GM20000 (cell line): Measurements from ENCODE around the gene CEACAM19.

Experiments
- DNase-seq: peaks from one replicate; pipeline ENCODE4 v3.0.0; 2012; ENCODE audit warnings: low spot score
- TF ChIP-seq, protein P1 (sequence below): IDR thresholded peaks from 2 replicates; pipeline ENCODE4 v1.5.1; 2012; ENCODE audit warnings: mild to moderate bottlenecking, control low read depth; ENCODE audit errors: extremely low read depth, missing control alignments

Gene CEACAM19

DNA sequence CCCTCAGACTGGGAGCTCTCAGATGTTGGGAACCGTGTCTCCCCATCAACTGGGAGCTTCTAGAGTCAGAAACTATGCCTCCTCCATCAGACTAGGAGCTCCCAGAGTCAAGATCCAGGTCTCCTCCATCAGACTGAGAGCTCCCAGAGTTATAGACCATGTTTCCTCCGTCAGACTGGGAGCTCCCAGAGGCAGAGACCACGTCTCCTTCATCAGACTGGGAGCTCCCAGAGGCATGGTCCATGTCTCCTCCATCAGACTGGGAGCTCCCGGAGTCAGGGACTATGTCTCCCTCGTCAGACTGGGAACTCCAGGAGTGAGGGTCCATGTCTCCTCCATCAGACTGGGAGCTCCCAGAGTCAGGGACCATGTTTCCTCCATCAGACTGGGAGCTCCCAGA, 37.7 kb downstream of the CEACAM19 start:
- DNase-seq: no peak
- TF ChIP-seq, protein P1, sequence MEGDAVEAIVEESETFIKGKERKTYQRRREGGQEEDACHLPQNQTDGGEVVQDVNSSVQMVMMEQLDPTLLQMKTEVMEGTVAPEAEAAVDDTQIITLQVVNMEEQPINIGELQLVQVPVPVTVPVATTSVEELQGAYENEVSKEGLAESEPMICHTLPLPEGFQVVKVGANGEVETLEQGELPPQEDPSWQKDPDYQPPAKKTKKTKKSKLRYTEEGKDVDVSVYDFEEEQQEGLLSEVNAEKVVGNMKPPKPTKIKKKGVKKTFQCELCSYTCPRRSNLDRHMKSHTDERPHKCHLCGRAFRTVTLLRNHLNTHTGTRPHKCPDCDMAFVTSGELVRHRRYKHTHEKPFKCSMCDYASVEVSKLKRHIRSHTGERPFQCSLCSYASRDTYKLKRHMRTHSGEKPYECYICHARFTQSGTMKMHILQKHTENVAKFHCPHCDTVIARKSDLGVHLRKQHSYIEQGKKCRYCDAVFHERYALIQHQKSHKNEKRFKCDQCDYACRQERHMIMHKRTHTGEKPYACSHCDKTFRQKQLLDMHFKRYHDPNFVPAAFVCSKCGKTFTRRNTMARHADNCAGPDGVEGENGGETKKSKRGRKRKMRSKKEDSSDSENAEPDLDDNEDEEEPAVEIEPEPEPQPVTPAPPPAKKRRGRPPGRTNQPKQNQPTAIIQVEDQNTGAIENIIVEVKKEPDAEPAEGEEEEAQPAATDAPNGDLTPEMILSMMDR: no peak

DNA sequence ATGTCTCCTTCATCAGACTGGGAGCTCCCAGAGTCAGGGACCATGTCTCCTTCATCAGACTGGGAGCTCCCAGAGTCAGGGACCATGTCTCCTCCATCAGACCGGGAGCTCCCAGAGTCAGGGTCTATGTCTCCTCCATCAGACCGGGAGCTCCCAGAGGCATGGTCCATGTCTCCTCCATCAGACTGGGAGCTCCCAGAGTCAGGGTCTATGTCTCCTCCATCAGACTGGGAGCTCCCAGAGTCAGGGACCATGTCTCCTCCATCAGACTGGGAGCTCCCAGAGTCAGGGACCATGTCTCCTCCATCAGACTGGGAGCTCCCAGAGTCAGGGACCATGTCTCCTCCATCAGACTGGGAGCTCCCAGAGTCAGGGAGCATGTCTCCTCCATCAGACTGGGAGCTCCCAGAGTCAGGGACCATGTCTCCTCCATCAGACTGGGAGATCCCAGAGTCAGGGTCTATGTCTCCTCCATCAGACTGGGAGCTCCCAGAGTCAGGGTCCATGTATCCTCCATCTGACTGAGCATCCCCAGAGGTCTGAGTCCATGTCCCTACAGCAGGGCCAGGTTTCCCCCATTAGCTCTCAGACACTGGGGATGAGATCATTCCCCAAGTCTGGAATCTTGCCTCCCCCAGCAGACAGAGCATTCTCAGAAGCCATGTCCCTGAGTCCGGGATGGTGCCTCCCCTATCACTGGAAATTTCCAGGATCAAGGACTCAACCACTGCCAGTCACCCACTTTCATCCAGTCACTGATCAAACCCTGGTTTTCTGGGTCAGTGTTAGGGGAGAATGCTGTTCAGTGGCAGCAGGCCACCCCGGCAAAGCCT, 38.4 kb downstream of the CEACAM19 start:
- DNase-seq: peak; percentile 7

DNA sequence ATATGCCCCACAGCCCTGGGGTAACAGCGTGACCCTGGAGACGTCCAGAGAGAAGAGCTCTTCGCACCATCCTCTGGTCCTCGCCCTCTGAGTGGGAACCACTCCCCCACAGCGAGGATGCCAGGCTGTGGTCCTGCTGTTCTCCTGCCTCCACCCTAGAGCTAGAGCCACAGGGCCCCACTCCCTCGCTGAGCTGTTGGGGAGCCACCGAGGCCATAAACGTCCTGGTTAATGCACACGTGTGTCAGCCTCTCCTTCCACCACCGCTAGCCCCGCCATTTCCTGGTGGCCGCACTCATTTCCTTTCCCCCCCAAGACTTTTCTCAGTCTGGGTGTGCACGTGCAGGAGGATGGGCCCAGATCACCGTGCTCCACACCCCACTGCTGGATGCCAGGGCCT, 39.2 kb downstream of the CEACAM19 start:
- TF ChIP-seq, protein P1: no peak

DNA sequence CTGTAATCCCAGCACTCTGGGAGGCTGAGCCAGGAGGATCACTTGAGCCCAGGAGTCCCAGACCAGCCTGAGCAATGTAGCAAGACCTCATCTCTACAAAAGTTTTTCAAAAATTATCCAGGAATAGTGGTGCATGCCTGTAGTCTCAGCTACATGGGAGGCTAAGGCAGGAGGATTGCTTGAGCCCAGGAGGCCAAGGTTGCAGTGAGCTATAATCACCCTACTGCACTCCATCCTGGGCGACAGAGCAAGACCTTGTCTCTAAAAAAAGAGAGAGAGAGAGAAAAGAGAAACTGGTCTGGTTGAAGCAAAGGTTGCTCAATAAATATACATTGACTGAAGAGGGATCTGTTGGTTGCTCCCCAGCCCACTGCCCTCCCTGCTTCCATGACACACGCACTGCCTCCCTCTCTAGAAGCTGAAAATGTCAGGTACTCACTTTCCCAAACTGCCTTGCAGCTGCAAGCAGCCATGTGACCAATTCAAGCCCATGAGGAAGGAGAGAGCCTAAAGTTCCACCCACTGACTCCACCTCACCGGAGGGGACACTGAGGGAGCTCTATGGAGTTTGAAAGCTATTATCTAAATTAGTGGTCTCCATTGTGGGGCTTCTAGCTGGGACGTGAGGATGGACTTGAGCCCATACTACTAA, 41.7 kb downstream of the CEACAM19 start:
- no peak for DNase-seq
- TF ChIP-seq, protein P1: no peak

More for the DNA sequence above, 39.2 kb downstream of the CEACAM19 start:
- DNase-seq: peak; percentile 6

DNA sequence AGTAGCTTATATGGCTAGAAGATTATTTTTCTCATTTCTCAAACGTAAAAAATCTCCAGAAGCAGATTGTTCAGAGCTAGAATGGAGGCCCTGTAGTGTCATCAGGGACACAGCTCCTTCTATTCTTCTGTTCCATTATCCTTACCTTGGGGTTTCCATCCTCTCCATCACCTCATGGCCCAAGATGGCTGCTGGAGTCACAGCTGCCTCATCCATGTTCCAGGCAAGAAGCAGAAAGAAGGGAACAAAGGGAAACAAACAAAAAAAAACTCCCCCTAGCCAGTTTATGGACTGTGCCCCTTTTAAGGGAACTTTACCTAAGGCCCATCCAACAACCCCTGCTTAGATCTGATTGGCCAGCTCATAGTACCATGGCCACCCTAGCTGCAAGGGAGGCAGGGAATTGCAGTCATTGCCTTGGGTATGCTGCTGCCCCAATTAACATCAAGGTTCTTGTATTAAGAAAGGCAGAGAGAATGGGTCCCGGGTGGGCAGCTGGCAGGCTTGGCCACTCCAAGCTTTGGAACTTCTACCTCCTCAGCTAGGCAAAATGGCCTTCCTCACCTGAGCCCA, 43.4 kb downstream of the CEACAM19 start:
- no peak for DNase-seq
- TF ChIP-seq, protein P1: no peak

DNA sequence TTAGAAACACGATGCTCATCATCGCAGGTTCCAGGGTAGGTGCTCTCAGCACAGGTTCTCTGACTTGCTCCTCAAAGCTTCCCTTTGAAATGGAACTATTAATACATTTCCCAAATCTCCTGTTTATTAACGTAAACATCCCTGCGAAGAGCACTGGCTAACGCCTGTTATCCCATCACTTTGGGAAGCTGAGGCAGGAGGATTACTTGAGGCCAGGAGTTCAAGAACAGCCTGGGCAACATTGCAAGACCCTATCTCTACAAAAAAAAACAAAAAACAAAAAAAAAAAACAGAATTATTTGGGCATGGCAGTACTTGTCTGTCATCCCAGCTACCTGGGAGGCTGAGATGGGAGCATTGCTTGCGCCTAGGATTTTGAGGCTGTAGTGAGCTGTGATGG, 46.3 kb downstream of the CEACAM19 start:
- TF ChIP-seq, protein P1: no peak
- no peak for DNase-seq

DNA sequence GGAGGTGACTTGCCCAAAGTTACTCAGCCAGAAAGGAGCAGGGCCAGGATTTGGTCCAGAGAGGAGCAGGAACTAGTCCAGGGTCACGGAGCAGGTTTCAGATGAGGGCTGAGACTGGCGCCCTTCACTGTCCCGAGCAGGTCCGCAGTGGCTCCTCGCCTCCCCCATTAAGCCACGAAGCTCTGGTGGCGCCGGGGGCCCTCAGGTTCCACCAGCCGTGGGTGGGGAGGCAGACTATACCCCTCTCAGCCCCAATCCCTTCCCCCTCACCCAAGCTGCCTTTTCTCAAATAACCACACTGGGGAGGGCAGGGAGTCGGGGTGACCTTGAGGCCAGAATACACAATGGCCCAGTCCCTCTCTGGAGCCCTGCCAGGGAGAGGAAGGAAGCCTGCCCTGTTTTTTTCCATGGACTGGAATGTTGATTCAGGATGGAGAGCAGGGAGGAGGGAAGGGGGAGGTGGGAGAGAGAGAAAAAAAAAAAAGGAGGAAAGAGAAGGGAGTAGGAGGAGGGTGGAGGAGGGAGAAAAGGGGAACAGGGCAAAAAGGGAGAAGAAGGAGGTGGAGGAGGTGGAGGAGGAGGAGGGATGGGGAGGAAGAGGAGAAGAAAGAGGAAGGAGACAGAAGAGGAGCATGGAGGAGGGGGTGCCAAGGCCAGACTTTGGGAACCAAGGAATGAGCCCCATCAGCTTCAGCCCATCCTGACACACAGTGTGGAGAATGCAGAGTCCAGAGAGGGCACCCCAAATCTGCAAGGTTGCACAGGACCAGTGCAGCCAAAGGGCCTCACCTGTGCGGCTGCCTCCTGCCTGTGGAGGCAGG, 47.4 kb downstream of the CEACAM19 start:
- TF ChIP-seq, protein P1: no peak
- DNase-seq: no peak
